Bronchial epithelial cell (primary cell): ENCODE results near the gene DMAC1. TPM values are rescaled to one million over a fixed set of nuclear protein-coding genes. Genes with fewer than 3 reads are reported as not detected.

ENCODE experiments used
- DNase-seq: peaks from one replicate; pipeline ENCODE4 v3.0.0-alpha.2; 2010; ENCODE audit warnings: low read depth
- FAIRE-seq: peaks from 2 replicates; lab custom pipeline; 2011; peaks lifted over from hg19 to GRCh38; lab: Jason Lieb, UNC
- H3K27me3 ChIP-seq: 2 replicates; pipeline ENCODE4 v1.5.1; 2011; ENCODE audit warnings: low read length; ENCODE audit not compliant: control insufficient read depth, insufficient read depth
- H3K36me3 ChIP-seq: 2 replicates; pipeline ENCODE4 v1.5.1; 2011; ENCODE audit warnings: low read length; ENCODE audit not compliant: control insufficient read depth, insufficient read depth
- H3K4me3 ChIP-seq: 2 replicates; pipeline ENCODE4 v1.5.1; 2011; ENCODE audit warnings: mild to moderate bottlenecking, low read depth, low read length, control low read depth
- CTCF ChIP-seq: IDR thresholded peaks from 2 replicates; pipeline ENCODE4 v1.5.1; 2011; ENCODE audit warnings: mild to moderate bottlenecking, moderate library complexity, low read length, control low read depth, inconsistent platforms; ENCODE audit not compliant: insufficient read depth, severe bottlenecking
- total RNA-seq: library from RNA; depleted of rRNA; stranded (reverse); fragments of >200 nt; gene quantifications from 2 replicates; pipeline ENCODE4 v1.2.1, GENCODE V29; 2014

Gene DMAC1
- total RNA-seq, 1 donor from 2014 or later = 10.8 TPM

GRCh38 chr9:7783635-7784063 is 15.9 kb downstream of the DMAC1 start:
- FAIRE-seq = peak; percentile 79
- no peak for TF ChIP-seq CTCF

GRCh38 chr9:7782400-7783120 is 17.0 kb downstream of the DMAC1 start:
- DNase-seq (no peak), FAIRE-seq (no peak)
- Histone ChIP-seq H3K36me3 (no peaks in the 10 kb centered on the region), H3K27me3 (no peaks in the 10 kb centered on the region), H3K4me3 (no peak overlapping the region)
- no peak for TF ChIP-seq CTCF

More at GRCh38 chr9:7783635-7784063, 15.9 kb downstream of the DMAC1 start:
- no peak for DNase-seq
- H3K4me3 ChIP-seq = no peak overlapping the region
- H3K27me3 ChIP-seq = no peaks in the 10 kb centered on the region
- no peaks in the 10 kb centered on the region for H3K36me3 ChIP-seq

GRCh38 chr9:7780261-7780988 is 19.2 kb downstream of the DMAC1 start:
- no peak for FAIRE-seq

GRCh38 chr9:7778851-7779600 is 20.6 kb downstream of the DMAC1 start:
- DNase-seq (no peak), FAIRE-seq (no peak)
- no peak for TF ChIP-seq CTCF
- no peaks in the 10 kb centered on the region for H3K36me3 ChIP-seq
- H3K27me3 ChIP-seq = no peaks in the 10 kb centered on the region
- H3K4me3 ChIP-seq = no peak overlapping the region

More at GRCh38 chr9:7780261-7780988, 19.2 kb downstream of the DMAC1 start:
- Histone ChIP-seq H3K36me3 (no peaks in the 10 kb centered on the region), H3K27me3 (no peaks in the 10 kb centered on the region), H3K4me3 (no peak overlapping the region)
- TF ChIP-seq CTCF = no peak
- DNase-seq = peak; percentile 75

- Histone ChIP-seq H3K27me3 (no peaks in the 10 kb centered on the region), H3K36me3 (no peaks in the 10 kb centered on the region), H3K4me3 (no peak overlapping the region)
- no peak for FAIRE-seq
- TF ChIP-seq CTCF = no peak
- peak; percentile 33 for DNase-seq
These were observed 21.8 kb downstream of the DMAC1 start for GRCh38 chr9:7777771-7778170.
